DMS153 (cell line): ENCODE measurements around the gene IGFL2.

Source experiments
- DNase-seq: peaks from one replicate; lab custom pipeline; 2025; lab: John Stamatoyannopoulos, UW

The IGFL2 gene

GRCh38 chr19:46209051-46209450 lies 61.0 kb downstream of the IGFL2 start:
- DNase-seq: no peak

GRCh38 chr19:46209472-46209871 lies 61.4 kb downstream of the IGFL2 start:
- DNase-seq: no peak

GRCh38 chr19:46210669-46211068 lies 62.6 kb downstream of the IGFL2 start:
- DNase-seq: no peak
